ENCODE results near the gene DNAJC7. TPM values are rescaled to one million over a fixed set of nuclear protein-coding genes. Genes with fewer than 3 reads are reported as not detected.

DNAJC7 gene
- total and polyA plus RNA-seq, 7 donors: 66.3 to 142 (median 86.3) TPM

DNA sequence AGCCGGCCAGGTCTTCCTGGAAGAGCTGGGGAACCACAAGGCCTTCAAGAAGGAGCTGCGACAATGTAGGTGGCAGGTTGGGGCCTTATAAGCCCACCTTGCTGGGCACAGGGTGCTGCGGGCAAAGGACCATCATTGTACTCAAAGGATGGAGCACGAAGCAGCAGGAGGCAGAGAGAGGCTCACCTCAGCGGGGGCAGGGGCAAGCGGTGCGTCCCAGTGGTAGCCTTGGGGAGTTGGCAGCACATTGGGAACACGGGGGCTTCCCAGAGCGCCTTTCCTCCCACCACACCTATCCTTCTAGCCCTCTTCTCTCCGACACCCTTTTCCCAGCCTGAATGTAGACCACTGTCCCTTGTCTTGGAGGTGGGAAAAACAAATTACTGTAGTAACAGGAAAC lies 48.6 kb downstream of the DNAJC7 start:
- Histone ChIP-seq H3K27me3 (ENCODE audit: insufficient read depth in 3 of 3, low read length in 2 of 3) (no peaks in the 10 kb centered on the region), H3K4me3 (no peak overlapping the region), H3K36me3 (ENCODE audit: insufficient read depth in 1 of 2, low read depth in 1 of 2) (peaks cover 0 to 39% of the 10 kb centered on the region in 2 donors), H3K27ac (peak overlapping the region; percentile 30), H3K9me3 (no peaks in the 10 kb centered on the region), H3K4me1 (peaks cover 39% of the 10 kb centered on the region)
- 88 to 92% (median 88%) methylated on average over 10 of the region's 10 CpGs for WGBS, 3 donors
- peak in 1 of 2 donors; percentile 30 for DNase-seq
- TF ChIP-seq, protein P1, sequence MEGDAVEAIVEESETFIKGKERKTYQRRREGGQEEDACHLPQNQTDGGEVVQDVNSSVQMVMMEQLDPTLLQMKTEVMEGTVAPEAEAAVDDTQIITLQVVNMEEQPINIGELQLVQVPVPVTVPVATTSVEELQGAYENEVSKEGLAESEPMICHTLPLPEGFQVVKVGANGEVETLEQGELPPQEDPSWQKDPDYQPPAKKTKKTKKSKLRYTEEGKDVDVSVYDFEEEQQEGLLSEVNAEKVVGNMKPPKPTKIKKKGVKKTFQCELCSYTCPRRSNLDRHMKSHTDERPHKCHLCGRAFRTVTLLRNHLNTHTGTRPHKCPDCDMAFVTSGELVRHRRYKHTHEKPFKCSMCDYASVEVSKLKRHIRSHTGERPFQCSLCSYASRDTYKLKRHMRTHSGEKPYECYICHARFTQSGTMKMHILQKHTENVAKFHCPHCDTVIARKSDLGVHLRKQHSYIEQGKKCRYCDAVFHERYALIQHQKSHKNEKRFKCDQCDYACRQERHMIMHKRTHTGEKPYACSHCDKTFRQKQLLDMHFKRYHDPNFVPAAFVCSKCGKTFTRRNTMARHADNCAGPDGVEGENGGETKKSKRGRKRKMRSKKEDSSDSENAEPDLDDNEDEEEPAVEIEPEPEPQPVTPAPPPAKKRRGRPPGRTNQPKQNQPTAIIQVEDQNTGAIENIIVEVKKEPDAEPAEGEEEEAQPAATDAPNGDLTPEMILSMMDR (IDR thresholded peaks at IDR 0.05): no peak
- intact Hi-C loops (cut with DNase I): loop anchor here in 1 of 2 donors (5.0 kb wide), 1 partner anchor 49 kb away; the partner anchor contains the start of gene DNAJC7
- ATAC-seq: no peak

DNA sequence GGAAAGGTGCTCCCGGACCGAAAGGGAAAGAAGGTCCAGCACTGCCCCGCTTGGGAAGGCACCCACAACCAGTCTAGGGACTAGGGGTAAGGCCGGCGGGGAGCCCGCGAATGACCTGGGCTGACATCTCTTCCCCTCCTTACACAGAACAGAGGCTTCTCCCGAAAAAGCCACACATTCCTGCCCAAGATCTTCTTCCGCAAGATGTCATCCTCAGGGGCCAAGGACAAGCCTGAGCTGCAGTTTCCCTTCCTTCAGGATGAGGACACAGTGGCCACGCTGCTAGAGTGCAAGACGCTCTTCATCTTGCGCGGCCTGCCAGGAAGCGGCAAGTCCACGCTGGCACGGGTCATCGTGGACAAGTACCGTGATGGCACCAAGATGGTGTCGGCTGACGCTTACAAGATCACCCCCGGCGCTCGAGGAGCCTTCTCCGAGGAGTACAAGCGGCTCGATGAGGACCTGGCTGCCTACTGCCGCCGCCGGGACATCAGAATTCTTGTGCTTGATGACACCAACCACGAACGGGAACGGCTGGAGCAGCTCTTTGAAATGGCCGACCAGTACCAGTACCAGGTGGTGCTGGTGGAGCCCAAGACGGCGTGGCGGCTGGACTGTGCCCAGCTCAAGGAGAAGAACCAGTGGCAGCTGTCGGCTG lies 49.2 kb downstream of the DNAJC7 start:
- no peaks in the 10 kb centered on the region for H3K9me3 ChIP-seq
- intact Hi-C loops (cut with DNase I): loop anchor here (1.0 to 5.0 kb wide), 3 partner anchors 49 to 188 kb away; partner anchors contain the start of gene DNAJC7 (in 2 of the 2)
- H3K36me3 ChIP-seq (ENCODE audit: insufficient read depth in 1 of 2, low read depth in 1 of 2): peaks cover 0 to 39% of the 10 kb centered on the region in 2 donors
- DNase-seq (peak in 1 of 2 donors; percentile 51), ATAC-seq (no peak)
- H3K27ac ChIP-seq: peak overlapping the region; percentile 89
- WGBS, 3 donors: 79 to 88% (median 81%) methylated on average over 35 to 37 of the region's 37 CpGs
- H3K4me3 ChIP-seq: peak overlapping the region; percentile 82
- TF ChIP-seq, protein P1 (IDR thresholded peaks at IDR 0.05): no peak
- H3K4me1 ChIP-seq: peaks cover 35% of the 10 kb centered on the region
- H3K27me3 ChIP-seq (ENCODE audit: insufficient read depth in 3 of 3, low read length in 2 of 3): no peaks in the 10 kb centered on the region

DNA sequence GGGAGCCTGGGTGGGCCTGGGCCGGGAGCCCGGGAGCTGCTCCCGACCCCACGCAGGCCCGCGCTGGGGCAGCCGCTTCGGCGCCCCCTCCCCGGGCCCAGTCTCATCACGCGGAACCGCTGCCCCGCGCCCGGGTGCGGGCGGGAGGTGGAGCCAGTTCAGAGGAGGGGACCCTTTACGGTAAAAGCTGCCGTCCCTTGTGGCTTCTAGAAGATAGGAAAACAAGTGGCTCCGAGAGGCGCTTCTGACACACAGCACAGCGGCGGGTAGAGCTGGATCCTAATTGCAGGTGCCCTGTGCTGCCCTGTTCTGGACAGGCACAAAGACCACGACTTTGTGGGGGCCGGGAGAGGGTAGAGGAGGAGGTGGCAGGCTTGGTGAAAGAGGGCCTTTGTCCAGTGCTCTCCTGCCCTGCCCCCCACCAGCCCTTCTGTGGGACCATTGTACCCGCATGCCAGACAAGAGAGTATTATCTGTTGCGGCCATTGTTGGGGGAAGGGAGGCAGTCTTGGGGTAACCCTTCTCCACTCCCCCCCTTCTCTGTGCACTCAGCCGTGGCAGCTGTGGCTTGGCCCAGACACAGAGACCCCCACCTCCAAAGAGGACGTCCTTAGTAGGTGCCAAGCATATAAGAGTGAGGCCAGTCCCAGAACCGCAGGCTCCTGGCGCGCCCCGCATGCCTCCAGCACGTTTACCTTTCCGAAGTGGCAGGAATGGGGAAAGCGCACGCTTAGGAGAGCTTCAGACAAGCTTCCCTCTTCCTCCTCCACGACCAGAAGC lies 49.9 kb downstream of the DNAJC7 start:
- peak overlapping the region; percentile 82 for H3K4me3 ChIP-seq
- peak in 1 of 2 donors; percentile 52 for DNase-seq
- TF ChIP-seq, protein P1 (IDR thresholded peaks at IDR 0.05): no peak
- peaks cover 35% of the 10 kb centered on the region for H3K4me1 ChIP-seq
- no peaks in the 10 kb centered on the region for H3K27me3 ChIP-seq (ENCODE audit: insufficient read depth in 3 of 3, low read length in 2 of 3)
- peak in 3 of 4 donors; percentile 1 to 17 (median 11) for ATAC-seq
- peaks cover 0 to 34% of the 10 kb centered on the region in 2 donors for H3K36me3 ChIP-seq (ENCODE audit: insufficient read depth in 1 of 2, low read depth in 1 of 2)
- intact Hi-C loops (cut with DNase I): loop anchor here (1.0 to 5.0 kb wide), 3 partner anchors 49 to 189 kb away; partner anchors contain the start of gene DNAJC7 (in 2 of the 2)
- no peaks in the 10 kb centered on the region for H3K9me3 ChIP-seq
- peak overlapping the region; percentile 89 for H3K27ac ChIP-seq
- 15 to 17% (median 16%) methylated on average over 35 to 39 of the region's 39 CpGs for WGBS, 3 donors

DNA sequence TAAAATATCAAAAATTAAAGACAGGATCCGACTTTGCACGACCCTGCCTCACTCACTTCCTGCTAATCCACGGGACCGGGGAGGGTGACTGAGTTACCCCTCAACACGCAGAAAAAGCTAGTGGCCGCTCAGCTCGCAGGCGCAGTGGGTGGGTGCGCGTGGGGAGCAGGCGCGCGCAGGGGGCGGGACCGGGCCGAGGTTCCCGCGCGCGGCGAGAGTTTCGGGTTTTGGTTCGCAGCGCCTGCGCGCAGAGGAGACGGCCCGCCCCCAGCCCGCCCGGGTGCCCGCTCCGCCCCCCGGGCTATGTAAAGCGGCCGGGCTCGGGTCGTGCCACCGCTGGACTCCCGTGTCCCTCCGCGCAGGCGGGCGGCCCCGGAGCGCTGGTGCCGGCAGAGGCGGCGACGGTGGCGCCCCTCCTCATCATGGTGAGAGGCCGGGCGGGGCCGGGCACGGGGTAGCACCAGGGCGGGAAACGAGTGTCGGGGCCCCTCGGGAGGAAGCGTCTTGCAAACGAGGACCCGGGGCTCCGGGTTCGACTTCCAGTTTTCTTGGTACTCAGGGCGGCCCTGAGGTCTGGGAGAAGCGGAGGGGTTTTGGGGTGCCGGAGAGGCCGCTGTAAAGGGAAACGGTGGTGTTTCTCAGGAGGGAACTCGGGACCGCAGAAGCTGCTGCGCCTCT lies 50.6 kb downstream of the DNAJC7 start, which contains the start of gene CNP:
CNP (plus strand) TSS at position 333 of the 678 bp plus-strand sequence; CDS start at position 423, 90 bp downstream.
- TF ChIP-seq, protein P1 (IDR thresholded peaks at IDR 0.05): no peak
- WGBS, 3 donors: 0 to 1% (median 0%) methylated on average over 39 to 71 of the region's 71 CpGs
- Histone ChIP-seq H3K4me3 (peak within 1 kb of the TSS; percentile 82), H3K27ac (peak within 1 kb of the TSS; percentile 89), H3K4me1 (peaks cover 32% of the 10 kb centered on the region), H3K9me3 (no peaks in the 10 kb centered on the region), H3K36me3 (ENCODE audit: insufficient read depth in 1 of 2, low read depth in 1 of 2) (peaks cover 0 to 26% of the 10 kb centered on the region in 2 donors), H3K27me3 (ENCODE audit: insufficient read depth in 3 of 3, low read length in 2 of 3) (no peaks in the 10 kb centered on the region)
- ATAC-seq (peak; percentile 89 to 93 (median 91)), DNase-seq (peak; percentile 93 to 95)
- intact Hi-C loops (cut with DNase I): loop anchor here (1.0 to 5.0 kb wide), 3 partner anchors 50 to 190 kb away; partner anchors contain the start of gene DNAJC7 (in 2 of the 2)

All from psoas muscle (tissue), 8 donors.